ENCODE measurements around the gene OR6K6.

DNA sequence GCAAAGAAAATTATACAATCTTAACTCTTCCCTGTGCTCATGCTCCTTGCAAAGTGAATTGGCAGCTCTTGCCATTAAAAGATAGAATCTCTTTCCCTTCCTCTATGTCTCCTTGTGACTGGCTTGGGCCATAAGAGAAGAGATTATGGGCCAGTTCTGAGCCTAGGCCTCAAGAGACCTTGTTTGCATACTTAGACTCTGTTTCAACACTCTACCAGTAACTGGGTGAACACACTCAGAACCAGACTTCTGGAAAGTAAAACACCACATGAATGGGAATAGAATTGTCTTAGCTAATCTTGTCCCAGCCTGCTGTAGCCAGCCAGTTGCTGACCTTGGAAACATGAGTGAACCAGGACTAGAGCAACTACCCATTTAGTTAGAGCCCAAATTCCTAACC, 18.7 kb upstream of the OR6K6 start:
- TF ChIP-seq, protein P1, sequence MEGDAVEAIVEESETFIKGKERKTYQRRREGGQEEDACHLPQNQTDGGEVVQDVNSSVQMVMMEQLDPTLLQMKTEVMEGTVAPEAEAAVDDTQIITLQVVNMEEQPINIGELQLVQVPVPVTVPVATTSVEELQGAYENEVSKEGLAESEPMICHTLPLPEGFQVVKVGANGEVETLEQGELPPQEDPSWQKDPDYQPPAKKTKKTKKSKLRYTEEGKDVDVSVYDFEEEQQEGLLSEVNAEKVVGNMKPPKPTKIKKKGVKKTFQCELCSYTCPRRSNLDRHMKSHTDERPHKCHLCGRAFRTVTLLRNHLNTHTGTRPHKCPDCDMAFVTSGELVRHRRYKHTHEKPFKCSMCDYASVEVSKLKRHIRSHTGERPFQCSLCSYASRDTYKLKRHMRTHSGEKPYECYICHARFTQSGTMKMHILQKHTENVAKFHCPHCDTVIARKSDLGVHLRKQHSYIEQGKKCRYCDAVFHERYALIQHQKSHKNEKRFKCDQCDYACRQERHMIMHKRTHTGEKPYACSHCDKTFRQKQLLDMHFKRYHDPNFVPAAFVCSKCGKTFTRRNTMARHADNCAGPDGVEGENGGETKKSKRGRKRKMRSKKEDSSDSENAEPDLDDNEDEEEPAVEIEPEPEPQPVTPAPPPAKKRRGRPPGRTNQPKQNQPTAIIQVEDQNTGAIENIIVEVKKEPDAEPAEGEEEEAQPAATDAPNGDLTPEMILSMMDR (IDR thresholded peaks at IDR 0.05): no peak
- no peak for TF ChIP-seq ZFX (IDR thresholded peaks at IDR 0.05; ENCODE audit: borderline replicate concordance)
